Omental fat pad (tissue), 4 donors: Measurements from ENCODE around the gene PURA. TPM values are rescaled to one million over a fixed set of nuclear protein-coding genes. Genes with fewer than 3 reads are reported as not detected.

Experiments used
- ATAC-seq: fragments of 150-250 bp; one replicate; pipeline ENCODE4 v1.9.1; 2016; ENCODE audit warnings: mild to moderate bottlenecking, moderate library complexity; ENCODE audit not compliant: low FRiP score
- DNase-seq: peaks from one replicate; pipeline ENCODE4 v3.0.0-alpha.2; 2019; ENCODE audit warnings: low spot score
- total RNA-seq, 4 donors: library from RNA; depleted of rRNA; stranded (reverse); fragments of >200 nt; gene quantifications; one replicate each; pipeline ENCODE4 v1.1.0, GENCODE V29; 2016
- TF ChIP-seq, protein P1 (sequence below), 3 donors: fragments of 450-650 bp; IDR thresholded peaks; one replicate each; pipeline ENCODE4 v1.5.1; 2016 to 2017; ENCODE audit warnings: antibody characterized with exemption in 3 of 3, mild to moderate bottlenecking in 3 of 3, moderate library complexity in 2 of 3

PURA gene
- total RNA-seq, 4 donors from 2014 or later = 16.9 to 31.8 (median 24.3) TPM

- no peak for DNase-seq
- TF ChIP-seq, protein P1, sequence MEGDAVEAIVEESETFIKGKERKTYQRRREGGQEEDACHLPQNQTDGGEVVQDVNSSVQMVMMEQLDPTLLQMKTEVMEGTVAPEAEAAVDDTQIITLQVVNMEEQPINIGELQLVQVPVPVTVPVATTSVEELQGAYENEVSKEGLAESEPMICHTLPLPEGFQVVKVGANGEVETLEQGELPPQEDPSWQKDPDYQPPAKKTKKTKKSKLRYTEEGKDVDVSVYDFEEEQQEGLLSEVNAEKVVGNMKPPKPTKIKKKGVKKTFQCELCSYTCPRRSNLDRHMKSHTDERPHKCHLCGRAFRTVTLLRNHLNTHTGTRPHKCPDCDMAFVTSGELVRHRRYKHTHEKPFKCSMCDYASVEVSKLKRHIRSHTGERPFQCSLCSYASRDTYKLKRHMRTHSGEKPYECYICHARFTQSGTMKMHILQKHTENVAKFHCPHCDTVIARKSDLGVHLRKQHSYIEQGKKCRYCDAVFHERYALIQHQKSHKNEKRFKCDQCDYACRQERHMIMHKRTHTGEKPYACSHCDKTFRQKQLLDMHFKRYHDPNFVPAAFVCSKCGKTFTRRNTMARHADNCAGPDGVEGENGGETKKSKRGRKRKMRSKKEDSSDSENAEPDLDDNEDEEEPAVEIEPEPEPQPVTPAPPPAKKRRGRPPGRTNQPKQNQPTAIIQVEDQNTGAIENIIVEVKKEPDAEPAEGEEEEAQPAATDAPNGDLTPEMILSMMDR (IDR thresholded peaks at IDR 0.05) = no peak
- peak; percentile 76 for ATAC-seq
Measured at GRCh38 chr5:140131967-140132409, 18.1 kb downstream of the PURA start.

GRCh38 chr5:140133514-140134167, 19.7 kb downstream of the PURA start:
- ATAC-seq (no peak), DNase-seq (no peak)
- TF ChIP-seq, protein P1 (IDR thresholded peaks at IDR 0.05) = no peak

DNA sequence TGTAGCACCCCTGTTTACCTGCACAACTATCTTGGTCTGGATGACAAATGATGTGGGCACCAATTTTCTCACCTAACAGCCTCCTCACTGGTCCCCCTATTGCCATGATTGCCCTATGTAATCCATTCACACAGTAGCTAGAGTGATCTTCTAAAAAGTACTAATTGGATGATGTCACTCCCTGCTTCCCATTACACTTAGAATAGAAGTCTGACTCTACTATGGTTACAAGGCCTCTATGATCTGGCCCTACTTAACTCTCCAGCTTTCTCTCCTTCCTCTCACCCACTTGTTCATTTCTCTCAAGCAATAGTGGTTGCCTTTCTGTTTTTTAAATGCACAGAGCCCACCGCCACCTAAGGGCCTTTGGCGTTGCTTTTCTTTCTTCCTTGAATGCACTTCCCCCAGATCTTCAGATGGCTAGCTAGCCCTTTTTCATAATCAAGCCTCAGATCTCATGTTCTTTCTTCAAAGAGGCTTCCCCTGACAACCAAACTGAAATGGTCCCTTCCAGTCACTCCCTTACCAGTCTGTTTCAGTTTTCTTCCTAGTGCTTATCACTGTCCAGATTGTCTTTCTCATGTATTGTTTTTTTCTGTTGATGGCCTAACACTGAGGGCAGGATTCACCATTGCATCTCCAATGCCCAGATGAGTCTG, 20.5 kb downstream of the PURA start:
- TF ChIP-seq, protein P1 (IDR thresholded peaks at IDR 0.05) = no peak
- DNase-seq (no peak), ATAC-seq (no peak)

- TF ChIP-seq, protein P1 (IDR thresholded peaks at IDR 0.05) = no peak
- no peak for ATAC-seq
- DNase-seq = no peak
Measured at GRCh38 chr5:140135127-140135526, 21.2 kb downstream of the PURA start.

DNA sequence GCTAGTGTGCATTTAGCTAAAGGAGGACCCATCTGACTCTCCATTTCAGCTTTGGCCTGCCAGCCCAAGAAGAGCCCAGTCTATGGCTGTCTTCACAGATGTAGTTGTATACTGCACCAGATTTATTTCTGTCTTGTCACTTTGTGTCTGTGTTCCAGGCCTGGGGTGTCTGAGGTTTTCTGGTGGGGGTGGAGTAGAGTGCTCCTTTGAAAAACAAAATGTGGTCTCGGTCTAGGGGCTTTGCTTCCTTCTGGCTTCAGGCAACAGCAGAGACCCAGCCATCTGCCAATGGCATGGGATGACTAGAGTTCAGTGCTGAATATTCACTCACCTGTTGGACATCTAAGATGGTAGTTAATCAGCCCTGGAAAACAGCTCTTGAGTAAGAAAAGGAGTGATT, 22.7 kb downstream of the PURA start:
- ATAC-seq (no peak), DNase-seq (no peak)
- TF ChIP-seq, protein P1 (IDR thresholded peaks at IDR 0.05) = no peak

GRCh38 chr5:140140435-140140834, 26.5 kb downstream of the PURA start:
- TF ChIP-seq, protein P1 (IDR thresholded peaks at IDR 0.05) = no peak
- no peak for ATAC-seq
- DNase-seq = no peak

GRCh38 chr5:140141241-140141640, 27.3 kb downstream of the PURA start:
- DNase-seq (no peak), ATAC-seq (no peak)
- TF ChIP-seq, protein P1 (IDR thresholded peaks at IDR 0.05) = no peak
